HCEC 1CT (cell line): ENCODE data around the gene PHF11.
"Not testable (repeated sequence)": the region's sequence is repeated elsewhere in the genome, so short reads cannot be mapped to it uniquely, and the experiment has no call there.

Source experiments
- DNase-seq: peaks from one replicate; pipeline ENCODE4 v3.0.0-alpha.2; 2017

The PHF11 gene

DNA sequence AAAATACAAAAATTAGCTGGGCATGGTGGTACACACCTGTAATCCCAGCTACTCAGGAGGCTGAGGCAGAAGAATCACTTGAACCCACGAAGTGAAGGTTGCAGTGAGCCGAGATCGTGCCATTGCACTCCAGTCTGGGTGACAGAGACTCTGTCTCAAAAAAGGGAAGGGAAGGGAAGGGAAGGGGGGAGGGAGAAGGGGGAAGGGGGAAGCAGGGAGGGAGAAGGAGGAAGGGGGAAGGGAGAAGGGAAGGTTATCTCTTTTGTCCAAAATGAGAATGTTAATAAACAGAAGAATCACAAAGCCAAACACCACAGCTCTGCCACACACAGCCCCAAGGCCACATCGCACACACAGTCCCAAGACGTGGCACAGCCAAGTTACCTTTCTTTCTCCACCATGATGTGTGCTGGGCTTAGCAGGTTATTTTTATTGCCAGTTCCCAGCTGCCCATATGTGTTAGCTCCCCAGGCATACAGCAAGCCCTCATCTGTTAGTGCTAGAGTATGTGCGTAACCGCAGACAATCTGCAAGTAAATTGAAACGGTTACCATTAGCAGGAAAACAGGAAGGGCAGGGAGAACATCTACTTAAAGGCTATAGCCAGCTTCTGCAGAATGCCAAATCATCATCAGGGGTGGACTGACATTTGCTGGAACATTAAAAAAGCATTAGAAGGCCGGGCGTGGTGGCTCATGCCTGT, 55.3 kb downstream of the PHF11 start:
- no peak for DNase-seq

DNA sequence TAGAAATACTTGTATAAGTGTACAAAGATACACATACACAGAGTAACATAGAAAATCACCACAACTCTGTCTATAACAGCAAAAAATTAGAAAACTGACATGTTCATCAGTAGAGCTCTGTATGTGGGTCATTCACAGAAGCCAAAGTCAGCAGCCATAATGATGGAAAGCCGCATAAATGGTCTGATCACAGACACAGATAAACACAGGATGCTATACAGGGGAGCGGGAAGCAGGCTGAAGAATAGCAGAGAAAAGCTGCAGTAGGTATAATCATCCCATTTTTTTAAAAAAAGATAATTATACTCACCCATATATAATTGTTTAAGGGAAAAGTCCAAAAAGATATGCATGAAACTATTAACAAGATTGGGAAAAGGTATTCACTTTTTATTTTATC, 58.1 kb downstream of the PHF11 start:
- no peak for DNase-seq

DNA sequence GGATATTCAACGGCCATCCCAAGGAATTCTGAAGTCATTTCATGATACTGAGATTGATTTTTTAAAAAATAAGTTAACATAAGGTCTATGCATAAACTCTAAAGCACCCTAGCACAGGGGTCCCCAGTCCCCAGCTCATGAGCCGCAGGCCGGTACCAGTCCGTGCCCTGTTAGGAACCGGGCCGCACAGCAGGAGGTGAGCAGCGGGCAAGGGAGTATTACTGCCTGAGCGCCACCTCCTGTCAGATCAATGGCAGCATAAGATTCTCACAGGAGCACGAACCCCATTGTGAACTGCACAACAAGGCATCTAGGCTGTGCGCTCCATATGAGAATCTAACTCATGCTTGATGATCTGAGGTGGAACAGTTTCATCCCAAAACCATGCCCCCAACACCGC, 58.6 kb downstream of the PHF11 start:
- DNase-seq: no peak

DNA sequence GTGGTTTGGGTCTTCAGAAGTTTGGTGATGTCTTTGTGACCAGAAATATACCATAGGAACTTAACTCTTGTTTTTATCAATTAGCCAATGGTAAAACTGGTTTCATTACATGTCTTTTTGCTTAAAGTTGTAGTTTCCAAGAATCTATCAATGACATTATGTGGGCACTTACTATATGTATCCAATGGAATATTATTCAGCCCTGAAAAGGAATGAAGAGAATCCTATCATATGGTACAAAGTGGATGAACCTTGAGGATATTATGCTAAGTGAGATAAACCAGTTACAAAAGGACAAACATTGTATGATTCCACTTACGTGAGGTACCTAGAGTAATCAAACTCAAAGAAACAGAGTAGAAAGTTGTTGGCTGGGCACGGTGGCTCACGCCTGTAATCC, 63.3 kb downstream of the PHF11 start:
- DNase-seq: no peak

DNA sequence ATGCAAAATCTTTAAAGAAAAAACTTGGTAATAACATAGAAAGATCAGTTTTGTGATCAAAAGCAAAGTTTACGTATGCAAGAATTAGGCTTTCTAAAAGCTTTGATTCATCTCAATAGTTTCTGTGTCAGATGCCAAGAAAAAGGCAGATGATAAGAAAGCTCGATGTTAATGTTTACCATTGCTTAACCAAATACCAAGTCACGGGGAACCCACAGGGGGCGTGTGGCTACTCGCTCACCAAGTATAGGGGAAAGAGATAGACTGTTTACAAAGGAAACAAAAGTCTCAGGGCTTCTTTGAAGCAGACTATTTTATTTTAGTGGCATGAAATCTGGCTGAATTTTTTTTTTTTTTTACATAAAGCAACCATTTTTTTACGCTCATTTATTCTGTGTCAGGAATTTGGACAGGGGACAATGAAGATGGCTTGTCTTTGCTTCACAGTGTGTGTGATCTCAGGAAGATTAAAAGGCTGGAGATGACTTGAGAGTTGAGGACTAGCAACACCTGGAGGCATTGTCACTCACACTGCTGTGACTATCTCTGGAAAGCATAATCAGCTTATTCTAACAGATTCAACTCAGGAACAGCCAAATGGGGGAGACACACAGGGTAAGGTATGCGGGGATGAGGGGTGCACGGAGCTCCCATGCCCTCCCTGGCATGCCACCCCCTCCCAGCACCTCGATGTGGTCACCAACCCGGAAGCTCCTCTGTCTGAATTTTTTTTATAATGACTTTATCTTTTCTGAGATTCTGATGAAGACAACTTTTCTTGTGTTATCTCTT, 64.7 kb downstream of the PHF11 start:
- peak; percentile 45 for DNase-seq

DNA sequence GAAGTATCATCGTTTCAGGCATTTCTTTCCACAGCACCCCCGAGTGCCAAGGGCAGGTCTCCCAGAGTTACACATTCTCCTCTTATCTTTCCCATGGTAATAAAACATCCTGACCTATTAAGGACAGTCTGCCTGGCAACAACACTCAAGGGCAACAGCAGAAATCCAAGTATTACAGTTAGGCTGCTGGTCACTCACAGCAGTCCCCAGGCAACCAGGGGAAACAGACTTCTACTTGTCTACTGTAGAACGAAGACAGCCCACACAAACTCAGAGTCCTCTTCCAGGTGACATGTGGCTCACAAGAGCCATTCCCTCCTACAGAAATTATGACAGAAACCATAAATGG, 65.3 kb downstream of the PHF11 start:
- no peak for DNase-seq

DNA sequence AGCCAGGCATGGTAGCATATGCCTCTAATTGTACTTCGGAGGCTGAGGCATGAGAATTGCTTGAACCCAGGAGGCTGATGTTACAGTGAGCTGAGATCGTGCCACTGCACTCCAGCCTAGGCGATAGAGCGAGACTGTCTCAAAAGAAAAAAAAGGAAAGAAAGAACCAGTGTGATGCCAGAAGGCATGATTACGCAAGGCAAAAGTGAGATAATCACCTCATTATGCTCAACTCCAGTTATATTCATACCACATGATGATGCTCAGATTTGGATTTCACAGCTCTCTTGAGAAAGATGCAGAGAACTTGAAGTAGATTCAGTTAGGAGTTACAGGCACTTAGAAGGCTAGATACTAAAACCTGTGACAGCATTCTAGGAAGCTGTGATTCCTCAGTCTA, 67.8 kb downstream of the PHF11 start:
- peak; percentile 18 for DNase-seq

DNA sequence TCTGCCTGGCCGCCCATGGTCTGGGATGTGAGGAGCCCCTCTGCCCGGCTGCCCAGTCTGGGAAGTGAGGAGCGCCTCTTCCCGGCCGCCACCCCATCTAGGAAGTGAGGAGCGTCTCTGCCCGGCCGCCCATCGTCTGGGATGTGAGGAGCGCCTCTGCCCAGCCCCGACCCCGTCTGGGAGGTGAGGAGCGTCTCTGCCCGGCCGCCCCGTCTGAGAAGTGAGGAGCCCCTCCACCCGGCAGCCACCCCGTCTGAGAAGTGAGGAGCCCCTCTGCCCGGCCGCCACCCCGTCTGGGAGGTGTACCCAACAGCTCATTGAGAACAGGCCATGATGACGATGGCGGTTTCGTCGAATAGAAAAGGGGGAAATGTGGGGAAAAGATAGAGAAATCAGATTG, 69.7 kb downstream of the PHF11 start:
- not testable (repeated sequence) for DNase-seq

DNA sequence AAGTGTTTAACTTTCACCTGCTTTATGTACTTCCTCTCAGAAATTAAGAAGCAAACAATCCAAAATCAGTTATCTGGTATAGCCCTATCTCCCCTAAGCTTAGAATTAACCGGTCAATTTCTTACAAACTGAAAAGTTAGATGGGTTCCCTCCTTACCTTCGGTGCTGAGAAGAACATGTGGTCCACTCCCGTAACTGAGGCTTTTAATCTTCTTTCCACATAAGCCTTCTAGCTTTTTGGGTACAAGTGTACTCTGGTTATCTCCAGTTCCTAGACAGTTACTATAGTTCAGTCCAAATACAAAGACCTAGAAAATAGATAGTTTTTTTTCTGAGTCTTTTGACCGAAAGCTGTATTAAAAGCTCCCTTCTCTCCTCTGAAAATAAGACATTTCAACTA, 70.7 kb downstream of the PHF11 start:
- no peak for DNase-seq

DNA sequence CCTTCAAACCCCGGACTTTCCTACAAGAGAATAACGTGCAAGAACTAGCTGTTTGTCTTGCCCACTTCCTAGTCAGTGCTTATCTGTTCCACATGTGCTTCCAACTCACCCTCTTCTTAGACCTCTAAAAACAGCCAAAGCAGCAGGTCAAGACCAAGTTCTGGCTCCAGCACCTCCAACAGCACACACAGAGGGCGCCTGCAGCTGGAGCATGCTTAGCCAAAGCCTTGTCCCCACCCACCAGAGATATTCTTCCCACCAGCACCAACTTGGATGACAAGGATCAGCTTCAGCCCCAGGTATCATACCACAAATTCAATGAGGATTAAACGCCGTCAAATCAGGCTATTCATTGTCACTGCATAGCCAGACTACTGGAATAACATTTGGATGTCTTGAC, 71.7 kb downstream of the PHF11 start:
- no peak for DNase-seq

DNA sequence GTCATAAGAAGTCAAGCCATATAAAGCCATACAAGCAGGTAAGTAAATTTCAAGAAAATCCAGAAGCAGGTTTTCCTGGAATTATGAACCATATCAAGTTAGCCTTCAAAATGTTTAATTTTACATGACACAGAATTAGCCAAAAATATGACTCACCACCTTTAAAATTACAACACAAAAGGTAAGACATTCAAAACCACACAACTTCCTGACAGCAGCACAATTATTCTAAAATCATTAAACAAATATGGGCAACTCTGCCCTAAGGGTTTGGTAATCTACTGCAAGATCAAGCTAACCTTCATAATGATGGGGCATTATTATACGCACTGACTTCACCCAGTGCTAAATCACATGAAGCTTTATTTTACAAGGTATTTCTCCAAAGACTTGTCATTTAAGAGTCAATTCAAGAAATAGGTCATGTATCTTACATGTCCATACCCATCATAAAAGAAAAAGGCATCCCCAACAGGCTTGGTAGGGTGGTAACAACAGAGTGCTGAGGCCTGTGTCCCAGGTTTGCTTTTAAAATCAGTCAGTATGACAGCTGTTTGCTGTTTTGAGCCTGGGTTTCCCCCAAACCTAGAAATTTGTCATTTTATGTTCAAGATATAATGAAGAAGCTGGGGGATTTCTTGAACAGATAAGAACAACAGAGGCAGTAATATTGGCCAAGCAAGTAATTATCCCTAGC, 74.4 kb downstream of the PHF11 start:
- DNase-seq: no peak

DNA sequence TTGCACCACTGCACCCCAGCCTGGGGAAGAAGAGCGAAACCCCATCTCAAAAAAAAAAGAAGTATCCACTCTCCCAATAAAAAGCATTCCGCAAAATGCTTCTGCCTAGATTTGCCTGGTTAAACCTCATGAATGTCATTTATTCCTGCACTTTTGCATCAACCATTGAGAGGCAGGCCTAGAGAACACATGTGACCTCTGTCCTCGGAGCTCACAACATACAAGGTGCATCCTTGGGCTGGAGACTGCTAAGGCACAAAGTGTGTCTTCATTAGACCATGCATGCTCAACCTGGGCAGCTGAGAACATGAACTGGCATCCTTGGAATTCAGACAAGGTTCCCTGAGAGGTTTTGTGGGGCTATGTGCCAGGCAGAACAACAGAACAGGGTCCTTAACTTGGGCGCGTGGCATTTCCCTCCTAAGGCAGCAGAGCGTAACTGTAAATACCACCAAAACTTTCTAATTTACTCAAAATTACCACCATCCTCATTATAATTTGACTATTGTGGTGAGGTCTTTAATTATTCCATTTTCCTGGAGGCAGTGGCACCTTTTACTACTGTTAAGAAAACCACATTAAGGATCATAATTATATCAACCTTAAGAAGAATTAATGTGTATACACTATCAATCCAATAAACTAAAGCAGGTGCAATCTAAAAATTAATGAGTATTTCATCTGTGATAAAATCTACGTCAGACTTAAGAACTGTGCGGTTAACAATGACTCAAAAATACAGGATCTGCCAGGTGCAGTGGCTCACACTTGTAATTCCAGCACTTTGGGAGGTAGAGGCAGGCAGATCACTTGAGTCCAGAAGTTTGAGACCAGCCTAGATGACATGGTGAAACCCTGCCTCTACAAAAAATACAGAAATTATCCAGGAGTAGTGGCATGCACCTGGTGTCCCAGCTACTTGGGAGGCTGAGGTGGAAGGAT, 75.8 kb downstream of the PHF11 start:
- DNase-seq: no peak
